Stimulated activated CD8-positive, alpha-beta memory T cell treated with anti-CD3 and anti-CD28 coated beads, Interleukin-4, amount 100 ng/mL, for 4 hours (primary cell): ENCODE measurements around the gene CTDSP2.
"Not testable (repeated sequence)": the region's sequence is repeated elsewhere in the genome, so short reads cannot be mapped to it uniquely, and the experiment has no call there.

ENCODE experiments used
- DNase-seq, 2 donors: peaks; one replicate each; pipeline ENCODE4 v3.0.0-alpha.2; 2020; ENCODE audit warnings: low read depth in 2 of 2, low spot score in 1 of 2

Gene CTDSP2

DNA sequence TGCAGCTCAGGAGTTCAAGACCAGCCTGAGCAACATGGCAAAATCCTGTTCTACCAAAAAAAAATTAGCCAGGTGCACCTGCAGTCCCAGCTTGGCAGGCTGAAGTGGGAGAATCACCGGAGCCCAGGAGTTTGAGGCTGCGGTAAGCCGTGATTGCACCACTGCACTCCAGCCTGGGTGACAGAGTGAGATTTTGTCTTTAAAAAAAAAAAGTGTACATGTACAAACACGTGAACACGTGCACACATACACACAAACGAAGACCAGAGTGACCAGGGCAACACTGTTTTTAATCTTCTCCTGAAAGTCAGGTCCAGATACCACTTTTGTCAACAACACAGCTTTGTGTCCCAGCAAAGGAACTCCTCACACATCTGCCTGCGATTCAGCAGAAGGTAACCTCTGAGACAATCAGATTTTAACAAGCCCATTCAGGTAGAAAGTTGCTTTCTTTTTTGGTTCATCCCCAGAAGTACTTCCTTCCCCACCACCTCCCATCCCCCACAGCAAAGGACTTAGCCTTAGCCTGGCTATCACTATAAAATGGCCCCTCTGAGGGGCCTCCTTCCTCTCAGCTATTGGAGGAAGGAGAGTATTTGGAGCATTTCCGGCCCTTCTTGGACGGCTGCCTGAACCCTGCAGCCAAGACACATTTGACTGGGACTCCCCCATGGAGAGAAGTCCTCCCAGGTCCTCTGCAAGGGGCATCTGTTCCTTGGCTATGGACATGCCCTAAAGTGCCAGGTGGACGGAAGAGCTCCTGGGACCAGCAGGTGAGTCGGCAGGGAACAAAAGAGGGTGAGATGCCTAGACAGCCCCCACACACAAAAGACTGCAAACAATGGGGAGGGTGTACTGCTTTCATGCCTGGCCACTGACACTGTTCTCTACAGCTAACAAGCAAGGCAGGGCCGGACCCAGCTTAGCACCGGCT lies 9.8 kb downstream of the CTDSP2 start:
- DNase-seq, result no peak

DNA sequence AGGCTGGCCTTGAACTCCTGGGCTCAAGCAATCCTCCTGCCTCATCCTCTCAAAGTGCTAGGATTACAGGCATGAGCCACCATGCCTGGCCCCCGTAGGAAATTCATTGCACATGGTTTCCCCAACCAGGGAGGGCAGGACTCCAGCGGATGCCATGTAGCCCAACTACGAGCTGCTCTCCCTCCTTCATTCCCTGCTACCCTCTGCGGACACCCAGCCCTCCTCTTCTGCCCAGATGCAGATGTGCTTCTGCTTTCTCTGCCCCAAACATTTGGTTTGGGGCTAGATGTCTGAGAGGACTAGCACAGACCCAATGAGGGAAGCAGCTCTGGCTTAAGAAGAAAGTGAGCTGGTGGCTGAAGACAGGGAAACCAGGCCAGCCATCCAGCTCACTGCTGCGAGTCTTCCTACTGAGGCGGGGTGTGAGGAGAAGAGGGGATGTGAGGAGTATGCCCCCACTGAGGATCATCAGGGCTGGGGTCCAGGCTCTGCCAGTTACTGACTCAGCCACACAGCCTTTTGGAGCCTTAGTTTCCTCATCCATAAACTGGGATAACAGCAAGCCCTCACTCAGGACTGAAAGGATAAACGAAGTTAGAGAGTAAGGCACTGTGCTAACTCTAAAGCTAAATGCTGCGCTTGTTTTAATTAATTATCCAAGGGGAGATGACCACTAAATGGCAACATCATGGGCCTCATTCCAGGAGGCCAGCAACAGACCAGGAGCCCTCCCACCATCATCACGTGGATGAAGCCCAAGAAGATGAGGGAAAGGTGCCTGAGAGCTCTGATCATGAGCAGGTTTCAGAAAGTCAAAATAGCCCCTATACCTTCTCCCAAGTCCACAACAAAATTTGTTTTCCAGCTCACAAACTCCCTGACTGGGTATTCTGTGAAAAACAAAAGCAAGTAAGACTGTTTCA lies 10.9 kb downstream of the CTDSP2 start:
- no peak for DNase-seq

GRCh38 chr12:57834086-57834876 lies 12.2 kb downstream of the CTDSP2 start:
- DNase-seq, result no peak

GRCh38 chr12:57833672-57834071 lies 12.9 kb downstream of the CTDSP2 start:
- DNase-seq, result no peak

DNA sequence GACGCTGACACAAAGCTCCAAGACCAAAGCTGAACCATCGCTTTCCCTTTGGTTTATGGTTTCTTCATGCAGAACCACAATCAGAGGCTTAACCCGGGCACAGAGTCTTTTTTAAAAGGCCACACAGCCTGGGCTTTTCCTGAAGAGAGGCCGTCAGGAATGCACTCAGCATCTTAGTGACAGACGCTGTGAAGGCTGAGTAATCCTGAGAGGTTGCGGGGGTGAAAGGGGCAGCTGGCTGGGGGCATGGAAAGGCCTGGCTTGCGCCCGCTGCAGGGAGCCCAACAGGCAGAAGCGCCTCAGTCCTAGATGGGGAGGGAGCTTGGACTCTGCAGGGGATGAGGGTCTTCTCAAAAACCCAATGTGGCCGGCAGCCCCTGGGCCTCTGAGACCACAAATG lies 13.6 kb downstream of the CTDSP2 start:
- no peak for DNase-seq

GRCh38 chr12:57830393-57830792 lies 16.1 kb downstream of the CTDSP2 start:
- DNase-seq, result no peak

DNA sequence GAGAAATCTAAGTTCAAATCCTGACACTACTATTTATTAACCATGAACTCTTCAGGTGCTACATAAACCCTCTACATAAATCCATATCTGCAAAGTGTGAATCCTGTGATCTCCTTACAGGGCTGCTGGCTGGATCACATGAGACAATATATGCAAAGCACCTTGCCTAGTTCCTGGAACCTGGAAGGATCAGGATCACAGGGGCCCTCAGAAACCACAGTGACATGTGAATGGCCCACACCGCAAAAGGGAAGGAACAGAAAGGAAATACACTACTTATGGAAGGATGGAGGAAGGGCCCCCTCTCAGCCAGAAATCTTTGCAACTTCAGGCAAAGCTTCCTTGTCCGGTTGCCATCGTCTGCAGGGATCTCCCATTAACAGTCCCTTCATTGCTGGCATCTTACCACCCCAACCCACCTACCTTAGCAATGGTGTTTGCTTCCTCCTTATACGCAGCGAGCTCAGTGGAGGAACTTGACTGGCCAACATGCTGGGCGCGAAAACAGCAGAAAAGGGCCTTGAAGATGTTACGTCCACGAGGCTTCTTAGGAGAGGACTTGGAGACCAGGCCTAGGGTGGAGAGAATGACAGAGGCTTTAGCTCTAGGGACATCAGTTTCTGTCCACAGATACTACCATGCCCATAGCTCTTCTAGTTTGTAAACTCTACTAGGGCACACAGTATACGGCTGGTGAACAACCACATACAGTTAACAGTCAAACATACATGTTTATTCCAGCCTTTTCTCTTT lies 17.3 kb downstream of the CTDSP2 start:
- no peak for DNase-seq

- DNase-seq, result no peak
These were observed 19.6 kb downstream of the CTDSP2 start for GRCh38 chr12:57826966-57827365.

DNA sequence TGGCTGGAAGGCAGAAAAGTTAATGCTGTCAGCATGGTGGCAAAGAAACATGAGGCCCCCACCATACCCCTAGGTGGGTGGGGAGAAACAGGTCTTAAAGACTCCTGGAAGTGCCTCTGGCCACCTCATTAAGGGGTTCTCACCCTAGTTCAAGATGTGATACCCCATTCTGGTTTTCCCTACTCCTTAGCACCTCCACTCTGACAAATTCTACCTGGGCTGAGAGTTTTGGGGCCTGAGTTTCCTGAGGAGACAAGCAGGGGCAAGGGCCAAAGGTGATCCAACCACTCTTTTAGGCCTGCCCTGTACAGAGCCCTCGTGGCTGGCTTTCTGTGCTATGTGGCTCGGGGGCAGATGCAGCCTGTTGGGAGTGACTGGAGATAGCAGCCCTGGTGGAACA lies 20.1 kb downstream of the CTDSP2 start:
- DNase-seq, result no peak

GRCh38 chr12:57825451-57825850 lies 21.1 kb downstream of the CTDSP2 start:
- no peak for DNase-seq

GRCh38 chr12:57823908-57824640 lies 22.5 kb downstream of the CTDSP2 start:
- no peak for DNase-seq

DNA sequence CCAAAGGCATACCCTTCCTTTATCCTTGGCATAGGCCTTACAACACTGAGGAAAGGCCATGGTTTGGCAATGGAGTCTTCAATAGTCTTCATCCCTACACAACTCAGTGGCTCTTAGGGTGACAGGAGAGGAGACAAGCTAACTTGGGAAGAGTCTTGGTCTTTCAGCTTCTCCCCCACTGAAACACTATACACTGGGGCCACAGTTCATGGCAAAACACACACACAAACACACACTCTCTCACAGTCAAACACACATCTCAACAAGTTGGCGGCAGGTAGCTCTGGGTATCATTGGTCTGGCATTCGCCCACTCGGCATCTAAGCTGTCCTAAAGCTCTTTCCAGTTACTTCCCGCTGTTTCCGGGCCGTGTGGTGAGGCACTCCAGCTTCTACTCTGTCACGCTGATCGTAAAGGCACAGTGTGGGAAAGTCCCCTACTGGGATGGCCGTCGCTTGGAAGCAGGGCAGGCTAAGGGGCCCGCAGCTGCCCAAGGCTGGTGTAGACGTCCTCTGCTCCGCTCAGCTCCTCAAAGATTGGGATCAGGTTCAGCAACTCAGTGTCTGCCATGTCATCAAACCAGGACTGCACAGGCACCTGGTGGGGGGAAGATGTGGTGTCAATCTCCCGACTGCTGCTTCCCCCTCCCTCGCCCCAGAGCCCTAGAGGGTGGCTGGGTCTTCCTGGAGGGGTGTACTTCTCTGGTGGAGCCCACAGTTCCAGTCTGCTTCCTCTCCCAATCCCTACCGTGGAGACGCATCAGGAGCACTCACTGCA lies 23.2 kb downstream of the CTDSP2 start:
- no peak for DNase-seq

GRCh38 chr12:57822392-57823130 lies 24.0 kb downstream of the CTDSP2 start:
- DNase-seq, result no peak

GRCh38 chr12:57821474-57822214 lies 24.9 kb downstream of the CTDSP2 start:
- DNase-seq, result no peak

DNA sequence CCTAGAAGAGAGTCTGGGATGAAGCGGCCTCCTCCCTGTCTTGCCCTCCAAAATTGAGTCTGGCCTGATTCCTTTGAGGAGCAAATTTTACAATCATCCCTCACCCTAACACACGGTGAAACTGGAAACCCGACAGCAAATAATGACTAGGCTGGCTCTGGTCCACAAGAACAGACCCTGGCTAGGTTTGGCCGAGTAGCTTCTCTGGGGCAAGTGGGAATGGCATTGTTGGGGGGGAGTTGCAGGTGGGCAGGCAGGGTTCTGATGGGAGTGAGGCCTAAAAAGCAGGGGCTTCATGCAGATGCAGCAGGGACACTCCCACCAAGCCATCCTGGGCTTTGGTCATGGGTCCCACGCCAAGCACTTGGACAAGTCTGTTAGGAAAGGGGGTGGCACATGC lies 25.5 kb downstream of the CTDSP2 start:
- DNase-seq, result not testable (repeated sequence)

- not testable (repeated sequence) for DNase-seq
These were observed 26.4 kb downstream of the CTDSP2 start for GRCh38 chr12:57820119-57820518.

DNA sequence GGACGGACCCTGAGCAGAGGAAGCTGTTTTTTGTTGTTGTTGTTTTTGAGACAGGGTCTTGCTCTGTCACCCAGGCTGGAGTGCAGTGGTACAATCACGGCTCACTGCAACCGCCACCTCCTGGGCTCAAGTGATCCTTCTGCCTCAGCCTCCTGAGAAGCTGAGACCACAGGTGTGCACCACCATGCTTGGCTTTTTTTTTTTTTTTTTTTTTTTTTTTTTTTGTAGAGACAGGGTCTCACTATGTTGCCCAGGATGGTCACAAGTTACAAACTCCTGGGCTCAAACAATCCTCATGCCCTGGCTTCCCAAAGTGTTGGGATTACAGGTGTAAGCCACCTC lies 28.6 kb downstream of the CTDSP2 start:
- DNase-seq, result not testable (repeated sequence)
